Mucosa of rectum (tissue), 2 donors: ENCODE measurements around the gene TREM1.
A peak's percentile ranks its signal among the peaks of the same experiment; 100 is the strongest.

Experiments
- H3K27ac ChIP-seq, 2 donors: one replicate each; pipeline ENCODE4 v1.7.0; 2013; ENCODE audit warnings: inconsistent platforms in 2 of 2, low read depth in 2 of 2, low read length in 2 of 2
- H3K27me3 ChIP-seq, 2 donors: one replicate each; pipeline ENCODE4 v1.7.0; 2013; ENCODE audit warnings: low read length in 2 of 2; ENCODE audit not compliant: control insufficient read depth in 2 of 2, insufficient read depth in 2 of 2
- H3K36me3 ChIP-seq, 2 donors: one replicate each; pipeline ENCODE4 v1.7.0; 2013; ENCODE audit warnings: low read length in 2 of 2; ENCODE audit not compliant: control insufficient read depth in 2 of 2, insufficient read depth in 2 of 2
- H3K4me1 ChIP-seq, 2 donors: one replicate each; pipeline ENCODE4 v1.7.0; 2013; ENCODE audit warnings: low read length in 2 of 2, mild to moderate bottlenecking in 1 of 2; ENCODE audit not compliant: control insufficient read depth in 2 of 2, insufficient read depth in 2 of 2
- H3K4me3 ChIP-seq, 2 donors: one replicate each; pipeline ENCODE4 v1.7.0; 2013; ENCODE audit warnings: low read length in 2 of 2
- H3K9ac ChIP-seq, 2 donors: one replicate each; pipeline ENCODE4 v1.7.0; 2013; ENCODE audit warnings: low read length in 2 of 2, low read depth in 1 of 2, mild to moderate bottlenecking in 1 of 2
- H3K9me3 ChIP-seq, 2 donors: one replicate each; pipeline ENCODE4 v1.7.0; 2013; ENCODE audit warnings: low read length in 2 of 2; ENCODE audit not compliant: control insufficient read depth in 2 of 2
- donor health status: healthy.
- donor health status: Normal muscosa, but diverticular disease.

Gene TREM1

DNA sequence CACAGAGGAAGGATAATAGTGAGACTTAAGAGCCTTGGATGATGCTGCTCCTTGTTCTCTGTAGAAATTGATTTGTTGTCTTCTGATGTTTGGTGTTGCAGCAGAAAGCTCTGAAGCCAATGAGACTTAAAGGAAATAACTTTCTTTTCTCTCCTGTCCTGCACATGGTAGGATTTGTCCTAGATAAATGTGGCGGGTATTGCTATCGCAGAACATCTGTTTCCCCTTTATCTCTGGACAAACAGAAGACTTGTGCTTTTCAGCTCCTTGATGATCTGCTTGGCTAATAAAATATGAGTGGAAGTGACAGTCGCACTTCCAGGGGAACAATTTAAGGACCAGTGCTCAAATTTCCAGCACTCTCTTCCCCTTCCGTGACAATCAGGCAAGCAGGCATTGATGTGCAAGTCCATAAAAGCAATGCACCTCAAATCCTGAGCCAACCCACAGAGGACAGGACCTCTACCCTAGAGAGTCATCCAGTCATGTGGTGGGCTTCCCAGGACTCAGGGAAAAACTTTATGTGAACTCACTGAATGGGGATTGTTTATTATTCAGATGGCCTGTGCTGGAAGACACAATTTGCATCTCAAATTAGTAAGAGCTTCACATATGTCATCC lies 39.1 kb upstream of the TREM1 start:
- Histone ChIP-seq H3K4me1 (no peaks in the 10 kb centered on the region), H3K4me3 (no peak overlapping the region), H3K27ac (peak overlapping the region in 1 of 2 donors; percentile 46), H3K9me3 (no peaks in the 10 kb centered on the region), H3K36me3 (no peaks in the 10 kb centered on the region), H3K27me3 (peaks cover 12 to 15% of the 10 kb centered on the region in 2 donors), H3K9ac (no peak overlapping the region)

GRCh38 chr6:41321183-41321582 lies 34.7 kb upstream of the TREM1 start:
- no peak overlapping the region for H3K4me3 ChIP-seq
- H3K27ac ChIP-seq, result no peak overlapping the region
- H3K9me3 ChIP-seq, result no peaks in the 10 kb centered on the region
- peaks cover 16 to 18% of the 10 kb centered on the region in 2 donors for H3K27me3 ChIP-seq
- peaks cover 0 to 3% of the 10 kb centered on the region in 2 donors for H3K4me1 ChIP-seq
- H3K9ac ChIP-seq, result no peak overlapping the region
- H3K36me3 ChIP-seq, result no peaks in the 10 kb centered on the region

- Histone ChIP-seq H3K9me3 (no peaks in the 10 kb centered on the region), H3K4me1 (peaks cover 0 to 3% of the 10 kb centered on the region in 2 donors), H3K27ac (no peak overlapping the region), H3K4me3 (peak overlapping the region; percentile 5 to 69), H3K9ac (no peak overlapping the region), H3K27me3 (peaks cover 13 to 17% of the 10 kb centered on the region in 2 donors), H3K36me3 (no peaks in the 10 kb centered on the region)
Measured at GRCh38 chr6:41318654-41319565, 32.4 kb upstream of the TREM1 start.

- Histone ChIP-seq H3K9me3 (no peaks in the 10 kb centered on the region), H3K36me3 (no peaks in the 10 kb centered on the region), H3K9ac (no peak overlapping the region), H3K4me3 (peak overlapping the region; percentile 5 to 69), H3K27me3 (peaks cover 16 to 22% of the 10 kb centered on the region in 2 donors), H3K27ac (no peak overlapping the region), H3K4me1 (peaks cover 0 to 3% of the 10 kb centered on the region in 2 donors)
Measured at GRCh38 chr6:41318261-41318653, 31.8 kb upstream of the TREM1 start.

- Histone ChIP-seq H3K27ac (no peak overlapping the region), H3K27me3 (peaks cover 16 to 26% of the 10 kb centered on the region in 2 donors), H3K36me3 (no peaks in the 10 kb centered on the region), H3K4me1 (peaks cover 0 to 3% of the 10 kb centered on the region in 2 donors), H3K9ac (no peak overlapping the region), H3K4me3 (no peak overlapping the region), H3K9me3 (no peaks in the 10 kb centered on the region)
Measured at GRCh38 chr6:41315943-41316620, 29.6 kb upstream of the TREM1 start.

- no peaks in the 10 kb centered on the region for H3K36me3 ChIP-seq
- H3K27ac ChIP-seq, result no peak overlapping the region
- H3K4me3 ChIP-seq, result no peak overlapping the region
- H3K4me1 ChIP-seq, result peaks cover 0 to 3% of the 10 kb centered on the region in 2 donors
- H3K9ac ChIP-seq, result no peak overlapping the region
- H3K9me3 ChIP-seq, result no peaks in the 10 kb centered on the region
- peaks cover 16 to 26% of the 10 kb centered on the region in 2 donors for H3K27me3 ChIP-seq
Measured at GRCh38 chr6:41315203-41315602, 28.7 kb upstream of the TREM1 start.

GRCh38 chr6:41306187-41306854 lies 19.8 kb upstream of the TREM1 start:
- H3K4me3 ChIP-seq, result no peak overlapping the region
- H3K9me3 ChIP-seq, result no peaks in the 10 kb centered on the region
- H3K36me3 ChIP-seq, result no peaks in the 10 kb centered on the region
- no peaks in the 10 kb centered on the region for H3K4me1 ChIP-seq
- no peak overlapping the region for H3K9ac ChIP-seq
- H3K27ac ChIP-seq, result no peak overlapping the region
- H3K27me3 ChIP-seq, result peaks cover 6 to 8% of the 10 kb centered on the region in 2 donors

DNA sequence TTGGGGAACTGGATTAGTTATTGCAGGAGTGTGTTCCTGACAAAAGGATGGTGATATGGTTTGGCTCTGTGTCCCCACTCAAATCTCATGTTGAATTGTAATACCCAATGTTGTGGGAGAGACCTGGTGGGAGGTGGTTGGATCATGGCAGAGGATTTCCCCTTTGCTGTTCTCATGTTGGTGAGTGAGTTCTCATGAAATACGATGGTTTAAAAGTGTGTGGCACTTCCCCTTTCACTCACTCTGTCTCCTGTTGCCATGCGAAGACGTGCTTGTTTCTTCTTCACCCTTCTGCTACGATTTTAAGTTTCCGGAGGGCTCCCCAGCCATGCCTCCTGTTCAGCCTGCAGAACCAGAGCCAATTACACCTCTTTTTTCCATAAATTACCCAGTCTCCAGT lies 16.2 kb upstream of the TREM1 start:
- Histone ChIP-seq H3K9ac (no peak overlapping the region), H3K36me3 (no peaks in the 10 kb centered on the region), H3K27ac (no peak overlapping the region), H3K4me3 (no peak overlapping the region), H3K27me3 (peaks cover 0 to 8% of the 10 kb centered on the region in 2 donors), H3K4me1 (no peaks in the 10 kb centered on the region), H3K9me3 (no peaks in the 10 kb centered on the region)

DNA sequence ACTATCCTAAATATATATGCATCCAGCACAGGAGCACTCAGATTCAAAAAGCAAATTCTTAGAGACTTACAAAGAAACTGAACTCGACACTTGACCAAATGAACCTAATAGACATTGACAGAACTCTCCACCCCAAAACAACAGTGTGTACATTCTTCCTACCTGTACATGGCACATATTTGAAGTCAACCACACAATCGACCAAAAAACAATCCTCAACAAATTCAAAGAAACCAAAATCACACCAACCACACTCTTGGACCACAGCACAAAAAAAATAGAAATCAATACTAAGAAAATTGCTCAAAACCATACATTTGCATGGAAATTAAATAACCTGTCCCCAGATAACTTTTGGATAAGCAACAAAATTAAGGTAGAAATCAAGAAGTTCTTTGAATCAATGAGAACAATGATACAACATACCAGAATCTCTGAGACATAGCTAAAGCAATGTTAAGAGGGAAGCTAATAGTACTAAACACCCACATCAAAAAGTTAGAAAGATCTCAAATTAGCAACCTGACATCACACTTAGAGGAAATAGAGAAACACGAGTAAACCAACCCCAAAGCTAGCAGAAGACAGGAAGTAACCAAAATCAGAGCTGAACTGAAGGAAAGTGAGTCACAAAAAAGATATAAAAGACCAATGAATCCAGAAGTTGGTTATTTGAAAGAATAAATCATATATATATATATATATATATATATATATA lies 12.5 kb upstream of the TREM1 start:
- Histone ChIP-seq H3K4me1 (no peaks in the 10 kb centered on the region), H3K27me3 (peaks cover under 1% of the 10 kb centered on the region in 2 donors), H3K9ac (no peak overlapping the region), H3K36me3 (no peaks in the 10 kb centered on the region), H3K27ac (no peak overlapping the region), H3K4me3 (no peak overlapping the region), H3K9me3 (no peaks in the 10 kb centered on the region)
